SU-DHL-6 (cell line): ENCODE measurements around the gene ATXN7.

Source experiments
- H2AFZ ChIP-seq: fragments of 200-600 bp; sonication (generic); 2 replicates; pipeline ENCODE4 v1.6.1; 2014; ENCODE audit warnings: low read depth, mild to moderate bottlenecking, moderate library complexity, mixed read lengths, antibody characterized with exemption, low read length; ENCODE audit not compliant: severe bottlenecking
- H3F3A ChIP-seq: fragments of 200-600 bp; shearing (Covaris generic); 2 replicates; pipeline ENCODE4 v1.6.0; 2016; ENCODE audit warnings: antibody characterized with exemption, mild to moderate bottlenecking; ENCODE audit not compliant: insufficient read depth
- H3K27ac ChIP-seq: fragments of 200-600 bp; sonication (generic); 2 replicates; pipeline ENCODE4 v1.5.1; 2016; ENCODE audit warnings: low read depth, mild to moderate bottlenecking, low read length, moderate library complexity, mixed read lengths
- H3K27me3 ChIP-seq: fragments of 200-600 bp; sonication (generic), shearing (Covaris generic); 2 replicates; pipeline ENCODE4 v1.6.0; 2014; ENCODE audit warnings: mild to moderate bottlenecking, low read length
- H3K36me3 ChIP-seq: fragments of 200-600 bp; sonication (generic); 2 replicates; pipeline ENCODE4 v1.6.1; 2014; ENCODE audit warnings: mild to moderate bottlenecking, low read length, mixed read lengths
- H3K4me2 ChIP-seq: fragments of 300-600, 200-600 bp; shearing (Covaris generic), sonication (generic); 2 replicates; pipeline ENCODE4 v1.6.0; 2014; ENCODE audit warnings: low read length, low read depth, mild to moderate bottlenecking; ENCODE audit not compliant: poor library complexity, severe bottlenecking
- H3K4me3 ChIP-seq: fragments of 200-600 bp; sonication (generic); 2 replicates; pipeline ENCODE4 v1.5.1; 2014; ENCODE audit warnings: antibody characterized with exemption, low read length, mild to moderate bottlenecking, mixed read lengths; ENCODE audit not compliant: insufficient read depth, poor library complexity, severe bottlenecking
- H3K79me2 ChIP-seq: fragments of 200-600 bp; sonication (generic); 2 replicates; pipeline ENCODE4 v1.6.1; 2014; ENCODE audit warnings: mild to moderate bottlenecking, low read length, moderate library complexity; ENCODE audit not compliant: insufficient read depth
- H3K9ac ChIP-seq: fragments of 200-600 bp; sonication (generic); 2 replicates; pipeline ENCODE4 v1.7.0; 2014; ENCODE audit warnings: mild to moderate bottlenecking, low read length
- H3K9me2 ChIP-seq: fragments of 200-600 bp; sonication (generic); replicated peaks from 2 replicates; pipeline ENCODE4 v1.6.1; 2014; ENCODE audit warnings: low read length; ENCODE audit not compliant: insufficient read depth
- H3K9me3 ChIP-seq: fragments of 200-600 bp; sonication (generic); 2 replicates; pipeline ENCODE4 v1.6.1; 2014; ENCODE audit warnings: low read length, mixed read lengths; ENCODE audit not compliant: insufficient read depth
- H4K20me1 ChIP-seq: fragments of 200-600 bp; sonication (generic); 2 replicates; pipeline ENCODE4 v1.6.1; 2014; ENCODE audit warnings: low read depth, mild to moderate bottlenecking, antibody characterized with exemption, low read length, moderate library complexity, mixed read lengths
- CTCF ChIP-seq: fragments of 200-600 bp; sonication (generic); IDR thresholded peaks from one replicate; pipeline ENCODE4 v1.5.1; 2017; ENCODE audit warnings: antibody characterized with exemption, mild to moderate bottlenecking, low read length, moderate library complexity; ENCODE audit not compliant: insufficient read depth, poor library complexity, severe bottlenecking
- EZH2phosphoT487 ChIP-seq: fragments of 200-600 bp; sonication (generic), shearing (Covaris generic); conservative IDR thresholded peaks from 2 replicates; pipeline ENCODE4 v1.6.1; 2018; ENCODE audit warnings: mild to moderate bottlenecking, antibody characterized with exemption, low read length, moderate library complexity, mixed read lengths

ATXN7 gene

GRCh38 chr3:63976161-63976871 lies 112.6 kb downstream of the ATXN7 start:
- H3F3A ChIP-seq = no peaks in the 10 kb centered on the region
- H3K4me2 ChIP-seq = no peak overlapping the region
- no peak overlapping the region for H3K4me3 ChIP-seq
- 0 out of 2 replicates have a peak, but pooled peaks cover 1% of the 10 kb centered on the region for H3K36me3 ChIP-seq
- H3K79me2 ChIP-seq = peaks cover 50% of the 10 kb centered on the region
- no peaks in the 10 kb centered on the region for H3K9me2 ChIP-seq
- H3K9me3 ChIP-seq = no peaks in the 10 kb centered on the region
- no peak overlapping the region for H3K9ac ChIP-seq
- no peak for TF ChIP-seq CTCF
- TF ChIP-seq EZH2phosphoT487 = no peak
- H3K27me3 ChIP-seq = no peaks in the 10 kb centered on the region
- H4K20me1 ChIP-seq = peaks cover 9% of the 10 kb centered on the region; the same call in 1 of the 2 replicates
- H3K27ac ChIP-seq = no peak overlapping the region
- no peak overlapping the region for H2AFZ ChIP-seq

GRCh38 chr3:63976872-63977200 lies 113.2 kb downstream of the ATXN7 start:
- no peak overlapping the region for H3K9ac ChIP-seq
- no peak overlapping the region for H3K4me3 ChIP-seq
- peaks cover 49% of the 10 kb centered on the region for H3K79me2 ChIP-seq
- H3K9me2 ChIP-seq = no peaks in the 10 kb centered on the region
- H3K27ac ChIP-seq = no peak overlapping the region
- no peak overlapping the region for H3K4me2 ChIP-seq
- peaks cover 6% of the 10 kb centered on the region; the same call in 1 of the 2 replicates for H3K36me3 ChIP-seq
- no peaks in the 10 kb centered on the region for H3F3A ChIP-seq
- TF ChIP-seq EZH2phosphoT487 (no peak), CTCF (no peak)
- no peak overlapping the region for H2AFZ ChIP-seq
- H4K20me1 ChIP-seq = peaks cover 9% of the 10 kb centered on the region; the same call in 1 of the 2 replicates
- H3K27me3 ChIP-seq = no peaks in the 10 kb centered on the region
- H3K9me3 ChIP-seq = no peaks in the 10 kb centered on the region

- Histone ChIP-seq H3K9me3 (no peaks in the 10 kb centered on the region), H3F3A (no peaks in the 10 kb centered on the region), H3K4me2 (no peak overlapping the region), H3K4me3 (no peak overlapping the region), H3K9me2 (no peaks in the 10 kb centered on the region), H3K79me2 (peaks cover 46% of the 10 kb centered on the region), H4K20me1 (peaks cover 9% of the 10 kb centered on the region; the same call in 1 of the 2 replicates), H3K27me3 (no peaks in the 10 kb centered on the region), H2AFZ (no peak overlapping the region), H3K9ac (no peak overlapping the region), H3K36me3 (peaks cover 8% of the 10 kb centered on the region), H3K27ac (no peak overlapping the region)
- TF ChIP-seq CTCF (no peak), EZH2phosphoT487 (no peak)
These were observed 114.2 kb downstream of the ATXN7 start for GRCh38 chr3:63977893-63978292.
